MM.1S (cell line): ENCODE measurements around the gene RAB22A.

Source experiments
- CTCF ChIP-seq: fragments of 300-600 bp; sonication (generic); IDR thresholded peaks from 2 replicates; pipeline ENCODE4 v1.5.1; 2016; ENCODE audit warnings: antibody characterized with exemption, low read length, mixed read lengths
- EZH2 ChIP-seq: fragments of 300-600 bp; sonication (generic); optimal IDR thresholded peaks from 2 replicates; pipeline ENCODE3; 2017; ENCODE audit warnings: low read depth, mild to moderate bottlenecking, antibody characterized with exemption, low read length, mixed read lengths

GRCh38 chr20:58296051-58296837, 13.3 kb upstream of the RAB22A start:
- no peak for TF ChIP-seq CTCF
- TF ChIP-seq EZH2: no peak
